K562 (cell line): Measurements from ENCODE around the gene PDE4D. TPM values are rescaled to one million over a fixed set of nuclear protein-coding genes. Genes with fewer than 3 reads are reported as not detected.

Experiments used
- ATAC-seq: fragments of 200-7000 bp; cut with Tn5 transposase; 3 replicates; pipeline ENCODE4 v1.9.1; 2020; ENCODE audit warnings: moderate library complexity
- BruUV-seq: library from RNA; stranded (reverse); fragments of 400-500 nt; replicated peaks from 2 replicates; lab custom pipeline; 2021; lab: Mats Ljungman, UMichigan
- CTCF ChIA-PET: fragments of 300-600 bp; formaldehyde crosslinking; extraction: SDS; loops from one replicate; lab custom pipeline; 2021; ENCODE audit warnings: low intra/inter-chr PET ratio; lab: Yijun Ruan, JAX
- POLR2A ChIA-PET: fragments of 300-600, 350-650 bp; sonication (Branson Sonifier 250); formaldehyde crosslinking; extraction: SDS; loops from one replicate; lab custom pipeline; 2021; ENCODE audit warnings: antibody characterized with exemption, inconsistent platforms; lab: Yijun Ruan, JAX
- DNase-seq, 4 experiments: peaks; one replicate each; pipeline versions ENCODE4 v3.0.0 to v3.0.0-alpha.2; 2011 to 2018; ENCODE audit warnings: low spot score in 3 of 4, mixed read lengths in 3 of 4; ENCODE audit errors: extremely low read depth in 1 of 4
- FAIRE-seq: peaks from 2 replicates; lab custom pipeline; 2011; peaks lifted over from hg19 to GRCh38; lab: Jason Lieb, UNC
- H2AFZ ChIP-seq: 2 replicates; pipeline ENCODE4 v1.6.0; 2011; ENCODE audit warnings: low read depth, low read length, control low read depth, inconsistent platforms
- H3K27ac ChIP-seq: fragments of 200-600 bp; 3 replicates; pipeline ENCODE4 v1.8.0; 2011; ENCODE audit warnings: low read depth, mild to moderate bottlenecking, control low read depth, inconsistent platforms, low read length, moderate library complexity, mixed read lengths; ENCODE audit errors: extremely low read depth
- H3K27me3 ChIP-seq, 2 experiments: fragments of 300-600 bp in 1 of 2; 2 replicates in 1 of 2; 3 replicates in 1 of 2; pipeline versions ENCODE4 v1.6.0 to v1.8.0; 2011; ENCODE audit warnings: inconsistent platforms in 2 of 2, low read length in 2 of 2, mild to moderate bottlenecking in 1 of 2, mixed read lengths in 1 of 2, moderate library complexity in 1 of 2; ENCODE audit not compliant: control insufficient read depth in 2 of 2, insufficient read depth in 2 of 2
- H3K36me3 ChIP-seq: fragments of 300-600 bp; 3 replicates; pipeline ENCODE4 v1.8.0; 2011; ENCODE audit warnings: mild to moderate bottlenecking, low read length, inconsistent platforms; ENCODE audit not compliant: control insufficient read depth, insufficient read depth
- H3K4me1 ChIP-seq, 2 experiments: fragments of 200-600 bp in 1 of 2; replicated peaks in 1 of 2; 2 replicates in 1 of 2; 3 replicates in 1 of 2; pipeline versions ENCODE4 v1.5.1 to v1.8.0; 2011; ENCODE audit warnings: inconsistent platforms in 2 of 2, low read length in 2 of 2, mild to moderate bottlenecking in 1 of 2, mixed read lengths in 1 of 2, moderate library complexity in 1 of 2; ENCODE audit not compliant: control insufficient read depth in 2 of 2, insufficient read depth in 2 of 2
- H3K4me2 ChIP-seq: 2 replicates; pipeline ENCODE4 v1.6.1; 2011; ENCODE audit warnings: low read length, control low read depth, inconsistent platforms, mixed read lengths; ENCODE audit not compliant: insufficient read depth
- H3K4me3 ChIP-seq: fragments of 200-600 bp; sonication (generic), shearing (Covaris generic); 2 replicates; pipeline ENCODE4 v1.5.1; 2016; ENCODE audit warnings: control low read depth, inconsistent platforms
- H3K79me2 ChIP-seq: fragments of 200-600 bp; 3 replicates; pipeline ENCODE4 v1.8.0; 2011; ENCODE audit warnings: low read length, inconsistent platforms; ENCODE audit not compliant: control insufficient read depth, insufficient read depth
- H3K9ac ChIP-seq, 2 experiments: 2 replicates each; pipeline versions ENCODE4 v1.6.0 to v1.6.1; 2011; ENCODE audit warnings: low read depth in 2 of 2, low read length in 2 of 2, control low read depth in 1 of 2, inconsistent platforms in 1 of 2, mild to moderate bottlenecking in 1 of 2, mixed read lengths in 1 of 2; ENCODE audit not compliant: insufficient read depth in 1 of 2
- H3K9me1 ChIP-seq: one replicate; pipeline ENCODE4 v1.6.0; 2011; ENCODE audit warnings: inconsistent platforms, mild to moderate bottlenecking, low read length, moderate library complexity; ENCODE audit not compliant: control insufficient read depth, insufficient read depth
- H3K9me3 ChIP-seq: replicated peaks from 2 replicates; pipeline ENCODE4 v1.5.1; 2011; ENCODE audit warnings: low read depth, low read length, inconsistent platforms; ENCODE audit not compliant: control insufficient read depth, insufficient read depth
- H4K20me1 ChIP-seq: replicated peaks from 2 replicates; pipeline ENCODE4 v1.6.1; 2011; ENCODE audit warnings: low read length, inconsistent platforms, mixed read lengths; ENCODE audit not compliant: control insufficient read depth, insufficient read depth
- ARNT ChIP-seq, 2 experiments: fragments of 450-650 bp; IDR thresholded peaks; 2 replicates each; pipeline ENCODE4 v1.6.1; 2016; ENCODE audit warnings: mild to moderate bottlenecking in 1 of 2
- ZNF41 ChIP-seq: fragments of 250-450 bp; sonication (Bioruptor Pico); conservative IDR thresholded peaks from 2 replicates; pipeline ENCODE4 v1.4.0; 2020; ENCODE audit warnings: mild to moderate bottlenecking
- WGBS: fragments of 100-300 bp; shearing (Covaris generic); methylation state at CpG from one replicate; pipeline ENCODE4 v1.1.6; 2016; ENCODE audit warnings: low coverage, mixed read lengths; ENCODE audit not compliant: insufficient coverage; ENCODE audit errors: missing lambda C conversion rate; 5-methylcytosine and 5-hydroxymethylcytosine counted together
- in situ Hi-C: fragments of 300-500 bp; cut with MboI; formaldehyde crosslinking; loops from 4 replicates; pipeline ENCODE4 v1.15.0; 2018; ENCODE audit warnings: inconsistent platforms, mixed read lengths
- intact Hi-C: fragments of 100-400 bp; cut with micrococcal nuclease; formaldehyde crosslinking; loops from 2 replicates; pipeline ENCODE4 v1.14.2; 2022
- polyA plus RNA-seq, 8 experiments: library from polyadenylated mRNA; depleted of rRNA in 4 of 8; stranded (reverse) in 5 of 8; unstranded in 3 of 8; fragments of >200 nt; fragmentation: Nextera tagmentation in 2 of 8; fragmentation: Illumina TruSeq in 1 of 8; extraction: Ambion mirVana in 2 of 8; extraction: Trizol in 1 of 8; gene quantifications; 2 replicates each; pipeline versions ENCODE4 v1.2.1 to v1.2.3, GENCODE V29; 2011 to 2014; ENCODE audit warnings: inconsistent platforms in 1 of 8, missing spikeins in 1 of 8
- total RNA-seq, 7 experiments: library from RNA; depleted of rRNA in 6 of 7; stranded (reverse); fragments of >200 nt in 6 of 7; fragmentation: Illumina TruSeq in 2 of 7; extraction: Trizol in 2 of 7; gene quantifications; 2 replicates each; pipeline versions ENCODE4 v1.2.1 to v1.2.3, GENCODE V29; 2011 to 2021; ENCODE audit warnings: low replicate concordance in 1 of 7
- TF ChIP-seq, protein P1 (sequence below), 3 experiments: IDR thresholded peaks in 2 of 3; conservative IDR thresholded peaks in 1 of 3; 2 replicates each; pipeline ENCODE4 v1.5.1; 2011 to 2012; ENCODE audit warnings: low read length in 3 of 3, mild to moderate bottlenecking in 3 of 3, control low read depth in 2 of 3, improper control_type of control experiment in 1 of 3, inconsistent platforms in 1 of 3, low read depth in 1 of 3, mixed read lengths in 1 of 3, moderate library complexity in 1 of 3; ENCODE audit not compliant: insufficient read depth in 2 of 3

Gene PDE4D
- total and polyA plus RNA-seq, 9 of the 15 experiments (the other 6 are each of a cell fraction or from before 2014, with no cell fraction given): 0.04 to 0.46 (median 0.13) TPM

DNA sequence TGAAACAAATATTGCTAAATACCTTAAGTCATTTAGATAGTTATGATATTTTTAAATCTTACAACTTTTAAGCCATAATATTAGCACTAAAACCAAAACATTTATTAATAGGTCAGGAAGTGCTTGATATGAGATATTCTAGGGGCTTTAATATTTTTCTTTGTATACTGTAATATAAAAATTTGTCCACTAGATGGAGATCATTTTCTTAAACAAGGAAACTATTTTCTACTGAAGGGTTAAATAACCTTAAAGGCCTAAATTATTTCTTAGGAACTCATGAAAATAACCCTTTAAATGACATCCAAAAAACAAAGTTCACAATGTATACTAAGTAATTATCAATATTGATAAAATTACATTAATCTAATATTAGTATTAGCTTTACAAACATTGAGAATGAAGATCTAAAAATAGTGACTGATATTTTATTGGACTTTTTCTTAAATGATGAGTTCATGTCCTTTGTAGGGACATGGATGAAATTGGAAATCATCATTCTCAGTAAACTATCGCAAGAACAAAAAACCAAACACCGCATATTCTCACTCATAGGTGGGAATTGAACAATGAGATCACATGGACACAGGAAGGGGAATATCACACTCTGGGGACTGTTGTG is 675.0 kb downstream of the PDE4D start:
- Histone ChIP-seq H3K4me1 (no peaks in the 10 kb centered on the region), H3K4me3 (no peak overlapping the region), H3K27me3 (no peaks in the 10 kb centered on the region), H2AFZ (no peak overlapping the region), H3K4me2 (no peak overlapping the region), H3K36me3 (no peaks in the 10 kb centered on the region), H3K79me2 (no peaks in the 10 kb centered on the region), H3K9me3 (no peaks in the 10 kb centered on the region), H3K27ac (no peak overlapping the region), H3K9me1 (no peaks in the 10 kb centered on the region), H3K9ac (no peak overlapping the region), H4K20me1 (no peaks in the 10 kb centered on the region)
- ATAC-seq (no peak), FAIRE-seq (no peak), DNase-seq (no peak)
- POLR2A ChIA-PET: no interaction called here
- no CpG with 5 or more reads among the region's 2 CpGs for WGBS
- BruUV-seq: no TSS peak
- intact Hi-C loops: no loop called here
- CTCF ChIA-PET: no interaction called here
- in situ Hi-C loops: no loop called here
- TF ChIP-seq ARNT (IDR thresholded peaks at IDR 0.05) (no peak), ZNF41 (CRISPR knock-in tag) (no peak)
- TF ChIP-seq, protein P1, sequence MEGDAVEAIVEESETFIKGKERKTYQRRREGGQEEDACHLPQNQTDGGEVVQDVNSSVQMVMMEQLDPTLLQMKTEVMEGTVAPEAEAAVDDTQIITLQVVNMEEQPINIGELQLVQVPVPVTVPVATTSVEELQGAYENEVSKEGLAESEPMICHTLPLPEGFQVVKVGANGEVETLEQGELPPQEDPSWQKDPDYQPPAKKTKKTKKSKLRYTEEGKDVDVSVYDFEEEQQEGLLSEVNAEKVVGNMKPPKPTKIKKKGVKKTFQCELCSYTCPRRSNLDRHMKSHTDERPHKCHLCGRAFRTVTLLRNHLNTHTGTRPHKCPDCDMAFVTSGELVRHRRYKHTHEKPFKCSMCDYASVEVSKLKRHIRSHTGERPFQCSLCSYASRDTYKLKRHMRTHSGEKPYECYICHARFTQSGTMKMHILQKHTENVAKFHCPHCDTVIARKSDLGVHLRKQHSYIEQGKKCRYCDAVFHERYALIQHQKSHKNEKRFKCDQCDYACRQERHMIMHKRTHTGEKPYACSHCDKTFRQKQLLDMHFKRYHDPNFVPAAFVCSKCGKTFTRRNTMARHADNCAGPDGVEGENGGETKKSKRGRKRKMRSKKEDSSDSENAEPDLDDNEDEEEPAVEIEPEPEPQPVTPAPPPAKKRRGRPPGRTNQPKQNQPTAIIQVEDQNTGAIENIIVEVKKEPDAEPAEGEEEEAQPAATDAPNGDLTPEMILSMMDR (IDR thresholded peaks at IDR 0.05 in 2 of 3, conservative IDR thresholded peaks at IDR 0.05 in 1 of 3; ENCODE audit: insufficient read depth in 2 of 3, low read depth in 1 of 3, low read length in 3 of 3): 0 out of 6 replicates have a peak, but pooled peaks of 1 of the 3 experiments have one; percentile 6
